ENCODE data around the gene AHI1.

GRCh38 chr6:135397172-135397952, 100.2 kb downstream of the AHI1 start:
- TF ChIP-seq CTCF (IDR thresholded peaks at IDR 0.05; ENCODE audit: insufficient read depth, low read depth, low read length), result no peak
- no peak for TF ChIP-seq EZH2 (IDR thresholded peaks at IDR 0.05; ENCODE audit: insufficient read depth, low read length)

Data from astrocyte (in vitro differentiated cells and primary cell).